ENCODE results near the gene BCHE. TPM values are rescaled to one million over a fixed set of nuclear protein-coding genes. Genes with fewer than 3 reads are reported as not detected.
A peak's percentile ranks its signal among the peaks of the same experiment; 100 is the strongest.
"Not testable (repeated sequence)": the region's sequence is repeated elsewhere in the genome, so short reads cannot be mapped to it uniquely, and the experiment has no call there.

Gene BCHE
- total and polyA plus RNA-seq, 2 donors (not counting 1 experiment from before 2014, with no cell fraction given) = 5.8 to 34.7 TPM

DNA sequence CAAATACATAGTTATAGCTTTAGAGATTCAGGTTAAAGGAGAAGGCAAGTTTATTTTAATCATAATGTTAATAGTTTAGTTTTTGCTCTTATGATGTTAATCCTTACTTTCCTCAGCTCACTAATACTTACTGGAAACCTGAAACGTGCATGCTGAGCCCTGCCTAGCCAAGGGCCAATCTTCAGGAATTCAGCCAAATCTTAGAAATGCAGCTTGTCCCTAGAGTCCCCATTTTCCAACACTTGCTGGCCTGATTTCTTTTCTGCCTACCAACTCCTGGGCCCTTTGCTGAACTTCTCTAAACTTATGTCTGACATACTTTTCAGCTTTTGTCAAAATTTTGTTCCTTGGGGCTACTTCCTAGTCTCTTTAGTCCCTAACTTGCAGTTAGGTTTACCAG lies 22.8 kb downstream of the BCHE start:
- H4K20me1 ChIP-seq (ENCODE audit: control insufficient read depth, extremely low read depth, insufficient read depth, low read length) = no peaks in the 10 kb centered on the region
- TF ChIP-seq EZH2 (IDR thresholded peaks at IDR 0.05; ENCODE audit: low read length, missing control alignments) = no peak
- TF ChIP-seq, protein P1, sequence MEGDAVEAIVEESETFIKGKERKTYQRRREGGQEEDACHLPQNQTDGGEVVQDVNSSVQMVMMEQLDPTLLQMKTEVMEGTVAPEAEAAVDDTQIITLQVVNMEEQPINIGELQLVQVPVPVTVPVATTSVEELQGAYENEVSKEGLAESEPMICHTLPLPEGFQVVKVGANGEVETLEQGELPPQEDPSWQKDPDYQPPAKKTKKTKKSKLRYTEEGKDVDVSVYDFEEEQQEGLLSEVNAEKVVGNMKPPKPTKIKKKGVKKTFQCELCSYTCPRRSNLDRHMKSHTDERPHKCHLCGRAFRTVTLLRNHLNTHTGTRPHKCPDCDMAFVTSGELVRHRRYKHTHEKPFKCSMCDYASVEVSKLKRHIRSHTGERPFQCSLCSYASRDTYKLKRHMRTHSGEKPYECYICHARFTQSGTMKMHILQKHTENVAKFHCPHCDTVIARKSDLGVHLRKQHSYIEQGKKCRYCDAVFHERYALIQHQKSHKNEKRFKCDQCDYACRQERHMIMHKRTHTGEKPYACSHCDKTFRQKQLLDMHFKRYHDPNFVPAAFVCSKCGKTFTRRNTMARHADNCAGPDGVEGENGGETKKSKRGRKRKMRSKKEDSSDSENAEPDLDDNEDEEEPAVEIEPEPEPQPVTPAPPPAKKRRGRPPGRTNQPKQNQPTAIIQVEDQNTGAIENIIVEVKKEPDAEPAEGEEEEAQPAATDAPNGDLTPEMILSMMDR (conservative IDR thresholded peaks at IDR 0.05 in 1 of 2, IDR thresholded peaks at IDR 0.05 in 1 of 2; ENCODE audit: low read depth in 1 of 2, low read length in 2 of 2) = no peak
- H2AFZ ChIP-seq (ENCODE audit: low read length) = no peak overlapping the region
- no peak overlapping the region for H3K4me3 ChIP-seq (replicated peaks in 1 of 4; ENCODE audit: control extremely low read depth in 1 of 4, insufficient read depth in 1 of 4, low read depth in 3 of 4, low read length in 4 of 4)
- no peak overlapping the region for H3K9ac ChIP-seq (ENCODE audit: insufficient read depth, low read length)
- no peaks in the 10 kb centered on the region for H3K79me2 ChIP-seq (ENCODE audit: control insufficient read depth, insufficient read depth, low read length)
- no peaks in the 10 kb centered on the region for H3K36me3 ChIP-seq (ENCODE audit: control insufficient read depth, insufficient read depth, low read length)
- H3K27me3 ChIP-seq (ENCODE audit: control insufficient read depth, insufficient read depth, low read length) = no peaks in the 10 kb centered on the region
- H3K27ac ChIP-seq (ENCODE audit: insufficient read depth, low read length) = no peak overlapping the region
- DNase-seq (ENCODE audit: low read depth in 2 of 2) = no peak
- no peaks in the 10 kb centered on the region for H3K9me3 ChIP-seq (ENCODE audit: control insufficient read depth, insufficient read depth, low read depth, low read length)
- H3K4me2 ChIP-seq (ENCODE audit: extremely low read depth, insufficient read depth, low read length) = no peak overlapping the region
- no peaks in the 10 kb centered on the region for H3K4me1 ChIP-seq (ENCODE audit: control insufficient read depth, extremely low read depth, insufficient read depth, low read length)

DNA sequence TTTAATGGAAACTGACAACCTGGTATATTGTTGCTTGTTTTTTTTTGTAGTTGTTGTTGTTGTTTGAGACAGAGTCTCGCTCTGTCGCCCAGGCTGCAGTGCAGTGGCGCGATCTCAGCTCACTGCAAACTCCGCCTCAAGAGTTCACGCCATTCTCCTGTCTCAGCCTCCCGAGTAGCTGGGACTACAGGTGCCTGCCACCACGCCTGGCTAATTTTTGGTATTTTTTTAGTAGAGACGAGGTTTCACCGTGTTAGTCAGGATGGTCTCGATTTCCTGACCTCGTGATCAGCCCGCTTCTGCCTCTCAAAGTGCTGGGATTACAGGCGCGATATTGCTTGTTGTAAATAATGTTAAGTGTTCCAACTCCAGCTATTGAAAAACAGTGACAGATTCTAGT lies 29.3 kb downstream of the BCHE start:
- H3K79me2 ChIP-seq (ENCODE audit: control insufficient read depth, insufficient read depth, low read length); H3K4me3 ChIP-seq (replicated peaks in 1 of 4; ENCODE audit: control extremely low read depth in 1 of 4, insufficient read depth in 1 of 4, low read depth in 3 of 4, low read length in 4 of 4); DNase-seq (ENCODE audit: low read depth in 2 of 2); H2AFZ ChIP-seq (ENCODE audit: low read length); H3K27me3 ChIP-seq (ENCODE audit: control insufficient read depth, insufficient read depth, low read length); H3K4me1 ChIP-seq (ENCODE audit: control insufficient read depth, extremely low read depth, insufficient read depth, low read length); H3K27ac ChIP-seq (ENCODE audit: insufficient read depth, low read length); H3K9me3 ChIP-seq (ENCODE audit: control insufficient read depth, insufficient read depth, low read depth, low read length); H3K4me2 ChIP-seq (ENCODE audit: extremely low read depth, insufficient read depth, low read length); H3K36me3 ChIP-seq (ENCODE audit: control insufficient read depth, insufficient read depth, low read length); H3K9ac ChIP-seq (ENCODE audit: insufficient read depth, low read length); H4K20me1 ChIP-seq (ENCODE audit: control insufficient read depth, extremely low read depth, insufficient read depth, low read length): not testable (repeated sequence)

DNA sequence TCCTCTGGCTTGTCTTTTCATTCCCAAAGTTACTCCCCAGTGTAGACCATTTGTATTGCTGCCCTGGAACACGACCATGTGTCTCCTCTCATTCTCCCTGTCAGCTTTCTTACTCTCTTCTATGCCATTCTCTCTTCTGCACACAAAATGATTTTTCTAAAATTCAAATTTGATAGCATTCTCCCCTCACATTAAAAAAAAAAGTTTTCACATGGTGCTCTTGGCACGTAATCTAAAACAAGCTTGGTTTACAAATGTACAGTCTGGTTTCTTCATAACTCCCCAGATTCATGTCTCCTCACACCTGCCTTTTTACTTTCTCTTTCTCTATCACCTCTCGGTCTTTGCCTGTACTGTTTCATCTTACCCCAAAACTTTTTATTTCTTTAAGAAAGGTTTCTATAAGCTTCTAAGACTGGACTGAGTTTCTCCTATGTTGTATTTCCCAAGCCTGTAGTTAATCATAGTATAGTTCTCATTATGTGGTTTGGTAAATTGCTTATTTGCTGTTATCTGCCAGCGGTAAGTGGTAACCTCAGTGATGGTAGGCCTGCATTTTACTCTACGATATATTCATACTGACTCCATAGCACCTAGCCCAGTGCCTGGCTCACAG lies 31.2 kb downstream of the BCHE start:
- no peak overlapping the region for H3K9ac ChIP-seq (ENCODE audit: insufficient read depth, low read length)
- H3K9me3 ChIP-seq (ENCODE audit: control insufficient read depth, insufficient read depth, low read depth, low read length) = no peaks in the 10 kb centered on the region
- H3K4me1 ChIP-seq (ENCODE audit: control insufficient read depth, extremely low read depth, insufficient read depth, low read length) = no peaks in the 10 kb centered on the region
- H3K27me3 ChIP-seq (ENCODE audit: control insufficient read depth, insufficient read depth, low read length) = no peaks in the 10 kb centered on the region
- TF ChIP-seq, protein P1 (conservative IDR thresholded peaks at IDR 0.05 in 1 of 2, IDR thresholded peaks at IDR 0.05 in 1 of 2; ENCODE audit: low read depth in 1 of 2, low read length in 2 of 2) = no peak
- TF ChIP-seq EZH2 (IDR thresholded peaks at IDR 0.05; ENCODE audit: low read length, missing control alignments) = no peak
- no peaks in the 10 kb centered on the region for H4K20me1 ChIP-seq (ENCODE audit: control insufficient read depth, extremely low read depth, insufficient read depth, low read length)
- H3K79me2 ChIP-seq (ENCODE audit: control insufficient read depth, insufficient read depth, low read length) = no peaks in the 10 kb centered on the region
- H3K27ac ChIP-seq (ENCODE audit: insufficient read depth, low read length) = peak overlapping the region; percentile 26
- peak overlapping the region; percentile 58 for H3K4me2 ChIP-seq (ENCODE audit: extremely low read depth, insufficient read depth, low read length)
- no peaks in the 10 kb centered on the region for H3K36me3 ChIP-seq (ENCODE audit: control insufficient read depth, insufficient read depth, low read length)
- H2AFZ ChIP-seq (ENCODE audit: low read length) = peak overlapping the region; percentile 29
- H3K4me3 ChIP-seq (replicated peaks in 1 of 4; ENCODE audit: control extremely low read depth in 1 of 4, insufficient read depth in 1 of 4, low read depth in 3 of 4, low read length in 4 of 4) = peak overlapping the region; percentile 6 to 38 (median 16)
- DNase-seq (ENCODE audit: low read depth in 2 of 2) = peak in 1 of 2 donors; percentile 46

Measured in fibroblast of lung (primary cell).